Measurements from ENCODE around the gene PCCA. TPM values are rescaled to one million over a fixed set of nuclear protein-coding genes. Genes with fewer than 3 reads are reported as not detected.
"Not testable (repeated sequence)": the region's sequence is repeated elsewhere in the genome, so short reads cannot be mapped to it uniquely, and the experiment has no call there.

Gene PCCA
- total RNA-seq, 1 donor from 2014 or later = 3.6 TPM

- no peaks in the 10 kb centered on the region for H3K36me3 ChIP-seq
- no peak for DNase-seq (ENCODE audit: low spot score in 2 of 2)
Observed at GRCh38 chr13:100520936-100521850, 432.3 kb downstream of the PCCA start.

GRCh38 chr13:100521851-100522617 lies 433.1 kb downstream of the PCCA start:
- Histone ChIP-seq H3K4me1 (no peaks in the 10 kb centered on the region), H3K36me3 (peaks cover 0 to 5% of the 10 kb centered on the region in 2 donors), H3K27me3 (no peaks in the 10 kb centered on the region), H3K4me3 (no peak overlapping the region), H3K9me3 (no peaks in the 10 kb centered on the region), H3K27ac (no peak overlapping the region)
- intact Hi-C loops (cut with DNase I) = no loop called here
- TF ChIP-seq, protein P1, sequence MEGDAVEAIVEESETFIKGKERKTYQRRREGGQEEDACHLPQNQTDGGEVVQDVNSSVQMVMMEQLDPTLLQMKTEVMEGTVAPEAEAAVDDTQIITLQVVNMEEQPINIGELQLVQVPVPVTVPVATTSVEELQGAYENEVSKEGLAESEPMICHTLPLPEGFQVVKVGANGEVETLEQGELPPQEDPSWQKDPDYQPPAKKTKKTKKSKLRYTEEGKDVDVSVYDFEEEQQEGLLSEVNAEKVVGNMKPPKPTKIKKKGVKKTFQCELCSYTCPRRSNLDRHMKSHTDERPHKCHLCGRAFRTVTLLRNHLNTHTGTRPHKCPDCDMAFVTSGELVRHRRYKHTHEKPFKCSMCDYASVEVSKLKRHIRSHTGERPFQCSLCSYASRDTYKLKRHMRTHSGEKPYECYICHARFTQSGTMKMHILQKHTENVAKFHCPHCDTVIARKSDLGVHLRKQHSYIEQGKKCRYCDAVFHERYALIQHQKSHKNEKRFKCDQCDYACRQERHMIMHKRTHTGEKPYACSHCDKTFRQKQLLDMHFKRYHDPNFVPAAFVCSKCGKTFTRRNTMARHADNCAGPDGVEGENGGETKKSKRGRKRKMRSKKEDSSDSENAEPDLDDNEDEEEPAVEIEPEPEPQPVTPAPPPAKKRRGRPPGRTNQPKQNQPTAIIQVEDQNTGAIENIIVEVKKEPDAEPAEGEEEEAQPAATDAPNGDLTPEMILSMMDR (IDR thresholded peaks at IDR 0.05) = no peak
- no peak for DNase-seq (ENCODE audit: low spot score in 2 of 2)

More at GRCh38 chr13:100520936-100521850, 432.3 kb downstream of the PCCA start:
- Histone ChIP-seq H3K4me1 (no peaks in the 10 kb centered on the region), H3K27ac (no peak overlapping the region), H3K4me3 (no peak overlapping the region), H3K9me3 (no peaks in the 10 kb centered on the region), H3K27me3 (no peaks in the 10 kb centered on the region)
- intact Hi-C loops (cut with DNase I) = no loop called here
- TF ChIP-seq, protein P1 (IDR thresholded peaks at IDR 0.05) = no peak

GRCh38 chr13:100522618-100523309 lies 433.9 kb downstream of the PCCA start:
- H3K9me3 ChIP-seq = no peaks in the 10 kb centered on the region
- TF ChIP-seq, protein P1 (IDR thresholded peaks at IDR 0.05) = no peak
- H3K4me1 ChIP-seq = no peaks in the 10 kb centered on the region
- no peak overlapping the region for H3K27ac ChIP-seq
- H3K4me3 ChIP-seq = no peak overlapping the region
- H3K27me3 ChIP-seq = no peaks in the 10 kb centered on the region
- no peak for DNase-seq (ENCODE audit: low spot score in 2 of 2)
- H3K36me3 ChIP-seq = peaks cover 0 to 11% of the 10 kb centered on the region in 2 donors
- intact Hi-C loops (cut with DNase I) = no loop called here

GRCh38 chr13:100523411-100523810 lies 434.5 kb downstream of the PCCA start:
- TF ChIP-seq, protein P1 (IDR thresholded peaks at IDR 0.05) = no peak
- intact Hi-C loops (cut with DNase I) = no loop called here
- no peaks in the 10 kb centered on the region for H3K9me3 ChIP-seq
- H3K36me3 ChIP-seq = peaks cover 0 to 17% of the 10 kb centered on the region in 2 donors
- no peaks in the 10 kb centered on the region for H3K4me1 ChIP-seq
- H3K27me3 ChIP-seq = no peaks in the 10 kb centered on the region
- H3K4me3 ChIP-seq = no peak overlapping the region
- H3K27ac ChIP-seq = no peak overlapping the region
- DNase-seq (ENCODE audit: low spot score in 2 of 2) = no peak

GRCh38 chr13:100523981-100524386 lies 435.1 kb downstream of the PCCA start:
- Histone ChIP-seq H3K36me3 (peaks cover 0 to 21% of the 10 kb centered on the region in 2 donors), H3K4me3 (no peak overlapping the region), H3K27ac (no peak overlapping the region), H3K4me1 (no peaks in the 10 kb centered on the region), H3K27me3 (no peaks in the 10 kb centered on the region), H3K9me3 (no peaks in the 10 kb centered on the region)
- intact Hi-C loops (cut with DNase I) = no loop called here
- no peak for DNase-seq (ENCODE audit: low spot score in 2 of 2)
- TF ChIP-seq, protein P1 (IDR thresholded peaks at IDR 0.05) = no peak

GRCh38 chr13:100524688-100525087 lies 435.8 kb downstream of the PCCA start:
- H3K27ac ChIP-seq; DNase-seq (ENCODE audit: low spot score in 2 of 2); H3K9me3 ChIP-seq; H3K4me3 ChIP-seq; H3K27me3 ChIP-seq; H3K4me1 ChIP-seq; intact Hi-C loops (cut with DNase I): not testable (repeated sequence)
- H3K36me3 ChIP-seq = peaks cover 6 to 25% of the 10 kb centered on the region in 2 donors
